HG03575 (cell line): ENCODE measurements around the gene STRN3.
A peak's percentile ranks its signal among the peaks of the same experiment; 100 is the strongest.

Source experiments
- ATAC-seq: cut with Tn5 transposase; IDR thresholded peaks from one replicate; pipeline ENCODE4 v1.9.1; 2021; ENCODE audit not compliant: unreplicated experiment, insufficient number of reproducible peaks, low FRiP score; ENCODE audit errors: extremely low read depth

STRN3 gene

DNA sequence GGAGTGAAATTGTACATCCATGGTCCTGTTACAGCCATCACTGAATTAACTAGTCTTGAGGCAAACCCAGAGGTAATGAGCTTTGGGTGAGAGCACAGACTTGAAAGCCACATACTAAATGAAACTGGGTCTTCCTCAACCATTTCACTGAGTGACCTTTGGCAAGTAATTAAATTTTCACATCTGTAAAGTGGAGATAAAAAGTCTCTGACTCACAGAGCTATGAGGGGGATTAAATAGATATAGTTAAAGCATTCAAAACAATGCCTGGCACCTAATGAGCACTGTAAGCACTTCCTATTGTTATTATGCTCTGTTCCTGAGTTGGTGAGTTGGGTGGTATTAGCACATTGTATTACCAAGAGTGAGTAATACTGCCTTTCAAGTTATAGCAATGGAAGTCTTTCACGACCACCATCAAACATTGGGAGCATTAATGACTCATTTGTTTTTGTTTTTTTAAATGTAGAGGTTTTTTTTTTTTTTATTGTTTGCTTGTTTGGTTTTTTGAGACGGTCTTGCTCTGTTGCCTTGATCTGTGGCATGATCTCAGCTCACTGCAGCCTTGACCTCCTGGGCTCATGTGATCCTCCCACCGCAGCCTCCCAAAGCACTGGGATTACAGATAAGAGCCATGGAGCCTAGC lies 12.5 kb upstream of the STRN3 start:
- no peak for ATAC-seq

DNA sequence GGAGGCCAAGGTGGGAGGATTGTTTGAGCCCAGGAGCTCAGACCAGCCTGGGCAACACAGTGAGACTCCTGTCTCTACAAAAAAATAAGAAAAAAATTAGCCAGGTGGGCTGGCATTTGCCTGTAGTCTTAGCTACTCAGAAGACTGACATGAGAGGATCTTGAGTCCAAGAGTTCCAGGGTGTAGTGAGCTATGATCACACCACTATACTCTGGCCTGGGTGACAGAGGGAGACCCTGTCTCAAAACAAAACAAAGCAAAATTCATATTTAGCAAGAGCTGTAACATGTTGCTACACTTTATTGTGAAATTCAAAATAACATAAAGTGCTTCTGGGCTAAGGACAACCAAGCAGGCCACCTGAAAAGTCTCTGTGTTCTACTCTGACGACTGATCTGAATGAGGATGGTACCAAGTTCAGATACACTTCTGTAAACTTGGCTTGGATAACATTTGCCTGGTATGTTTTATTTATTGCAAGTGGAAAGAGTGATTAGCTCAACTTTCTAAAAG lies 11.6 kb upstream of the STRN3 start:
- ATAC-seq, result no peak

DNA sequence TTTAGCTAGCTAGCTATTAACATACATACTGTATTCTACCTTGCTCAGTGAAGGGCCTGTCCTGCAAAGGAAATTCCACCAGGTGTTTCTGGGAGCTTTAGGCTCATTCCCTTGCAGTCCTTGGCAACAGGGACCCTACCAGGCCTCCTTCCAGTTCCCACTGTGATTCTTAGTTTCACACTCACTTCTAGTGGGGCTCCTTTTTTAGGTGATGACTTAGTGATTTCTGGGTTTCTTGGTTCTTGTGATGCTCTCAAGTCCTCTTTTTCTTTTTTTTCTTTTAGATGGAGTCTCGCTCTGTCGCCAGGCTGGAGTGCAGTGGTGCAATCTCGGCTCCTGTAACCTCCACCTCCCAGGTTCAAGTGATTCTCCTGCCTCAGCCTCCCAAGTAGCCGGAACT lies 10.4 kb upstream of the STRN3 start:
- ATAC-seq, result no peak

DNA sequence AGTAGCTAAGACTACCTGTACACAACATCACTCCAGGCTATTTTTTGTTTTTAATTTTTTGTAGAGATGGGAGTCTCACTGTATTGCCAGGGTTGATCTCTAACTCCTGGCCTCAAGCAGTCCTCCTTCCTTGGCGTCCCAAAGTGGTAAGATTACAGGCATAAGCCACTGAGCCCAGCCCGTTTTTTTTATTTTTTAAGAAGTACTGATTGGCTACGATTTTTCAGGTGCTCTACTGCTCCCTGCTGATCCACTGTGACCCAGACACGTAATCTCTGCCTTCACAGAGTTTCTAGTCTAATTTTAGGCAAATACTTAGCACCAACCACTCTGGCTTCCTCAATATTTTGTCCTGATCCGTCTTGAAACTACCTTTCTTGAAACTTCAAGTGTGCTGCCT lies 4.3 kb upstream of the STRN3 start:
- ATAC-seq, result no peak

DNA sequence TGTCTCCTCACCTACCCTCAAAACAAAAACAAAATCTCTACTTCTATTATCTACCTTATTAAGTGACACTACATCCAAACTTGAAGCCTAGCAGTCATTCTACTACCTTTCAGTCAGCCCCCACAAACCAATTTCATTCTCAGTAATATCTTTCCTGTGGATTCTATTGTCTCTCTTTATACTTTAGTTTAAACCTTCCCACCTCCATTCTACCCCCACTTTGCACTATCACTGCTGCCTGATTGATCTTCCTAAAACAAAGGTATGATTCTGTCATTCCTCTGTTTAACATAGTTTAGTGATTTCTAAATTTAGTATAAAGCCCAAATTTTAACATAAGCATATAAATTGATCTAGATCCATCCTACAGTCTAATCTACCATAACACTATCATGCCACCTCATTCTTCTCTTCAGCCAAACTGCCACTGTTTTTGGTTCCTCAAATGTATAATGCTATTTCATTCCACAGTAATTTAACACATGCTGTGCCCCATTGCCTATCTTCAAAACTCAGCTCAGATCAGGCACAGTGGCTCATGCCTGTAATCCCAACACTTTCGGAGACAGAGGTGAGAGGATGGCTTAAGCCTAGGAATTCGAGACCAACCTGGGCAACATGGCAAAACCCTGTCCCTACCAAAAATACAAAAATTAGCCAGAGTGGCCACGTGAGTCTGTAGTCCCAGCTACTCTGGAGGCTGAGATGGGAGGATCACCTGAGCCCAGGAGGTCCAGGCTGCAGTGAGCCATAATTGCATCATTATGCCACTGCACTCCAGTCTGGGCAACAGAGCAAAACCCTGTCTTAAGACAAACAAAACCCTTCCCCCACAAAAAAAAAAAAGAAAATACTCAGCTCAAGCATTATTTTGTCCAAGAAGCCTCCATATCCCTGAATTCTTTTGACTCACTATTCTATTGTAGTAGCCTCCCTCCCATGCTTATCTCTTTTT lies 3.1 kb upstream of the STRN3 start:
- ATAC-seq, result no peak

DNA sequence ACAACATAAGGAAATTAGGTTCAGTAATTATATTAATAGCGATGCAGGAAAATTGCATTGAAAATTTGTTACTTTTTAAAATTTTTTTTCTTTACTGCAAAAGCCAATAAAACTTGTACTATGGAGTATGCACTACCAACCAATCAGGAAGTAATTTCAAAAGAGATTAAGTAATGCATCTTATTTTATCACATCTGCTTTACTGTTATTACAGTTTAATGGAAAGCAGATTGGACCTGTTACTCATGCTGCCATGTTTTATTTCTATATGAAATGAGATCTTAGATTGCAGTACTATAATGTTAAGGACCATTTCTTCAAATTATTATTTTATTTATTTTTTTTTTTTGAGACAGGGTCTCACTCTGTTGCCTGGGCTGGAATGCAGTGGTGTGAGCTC lies 1.7 kb upstream of the STRN3 start:
- ATAC-seq, result no peak

DNA sequence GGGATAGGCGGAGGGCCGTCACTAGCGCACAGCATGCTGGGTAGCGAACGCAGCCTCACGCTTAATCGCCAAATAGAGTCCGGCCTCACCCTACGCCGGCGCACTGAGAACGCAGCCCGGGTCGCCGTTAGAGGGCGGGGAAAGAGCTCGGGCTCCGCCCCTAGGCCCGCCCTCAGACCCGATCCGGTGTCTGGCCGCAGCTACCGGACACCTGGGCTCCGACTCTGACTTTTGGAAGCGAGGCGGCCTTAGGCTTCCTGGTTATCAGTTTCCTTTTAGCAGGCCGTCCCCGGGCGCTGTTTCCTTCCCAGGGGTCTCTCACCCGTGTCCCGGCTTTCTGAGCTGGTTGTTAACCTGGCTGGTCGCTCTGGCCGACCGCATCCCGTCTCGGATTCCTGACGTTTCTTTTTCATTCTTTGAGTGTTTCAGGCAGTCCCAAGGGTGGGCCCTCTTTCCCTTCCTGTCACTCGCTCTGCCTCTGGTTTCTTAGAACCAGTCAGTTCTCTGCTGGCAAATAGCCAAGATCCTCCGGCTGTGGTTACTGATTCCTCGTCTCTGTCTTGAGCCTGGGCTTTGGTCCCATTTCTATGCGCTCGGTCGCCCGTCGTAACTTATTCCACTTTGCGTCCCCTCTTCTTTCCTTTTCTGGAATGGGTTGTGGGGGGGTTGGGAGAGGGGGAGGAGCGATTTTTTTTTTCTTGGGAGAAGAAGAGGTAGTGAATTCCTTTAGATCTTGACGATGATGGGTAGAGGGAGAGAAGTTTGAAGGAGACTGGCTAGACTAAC lies 464 bp upstream of the STRN3 start:
- ATAC-seq, result peak; percentile 47

DNA sequence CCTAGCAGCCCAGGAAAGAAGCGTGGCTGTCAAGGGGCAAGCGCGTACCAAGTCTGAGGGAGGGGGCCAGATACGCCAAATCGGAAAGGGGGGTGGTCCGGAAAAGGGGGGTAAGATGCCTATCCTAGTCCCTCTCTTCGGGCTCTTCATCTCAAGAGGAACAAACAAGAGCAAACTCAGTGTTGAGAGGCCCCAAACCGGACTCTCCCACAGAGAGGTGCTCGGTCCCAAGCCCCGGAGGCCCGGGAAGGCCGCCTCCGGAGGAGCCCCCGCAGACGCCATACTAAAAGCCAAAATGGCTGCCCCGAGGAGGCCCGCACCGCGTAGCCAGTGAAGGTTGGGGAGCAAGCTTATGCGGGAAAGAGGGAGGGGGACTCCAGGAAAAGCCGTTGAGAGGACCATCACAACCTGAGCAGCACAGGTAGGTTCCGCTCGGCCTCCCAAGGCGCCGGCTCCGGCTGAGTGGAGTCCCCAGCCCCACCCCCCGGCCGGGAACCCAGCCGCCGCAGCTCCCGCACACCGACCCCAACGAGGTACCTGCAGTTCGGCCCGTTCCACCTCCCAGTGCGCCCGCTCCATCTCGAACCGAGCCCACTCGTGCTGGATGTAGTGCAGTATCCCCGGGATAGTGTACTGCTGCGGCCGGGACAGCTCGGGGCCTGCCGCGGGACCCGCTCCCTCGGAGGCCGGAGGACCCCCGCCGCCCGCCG lies 657 bp downstream of the STRN3 start, which contains the start of gene AP4S1:
Gene AP4S1, plus strand, starts transcription at position 283 of the 710 bp plus-strand sequence. CDS start 40,548 bp downstream, outside the sequence.
- no peak for ATAC-seq

DNA sequence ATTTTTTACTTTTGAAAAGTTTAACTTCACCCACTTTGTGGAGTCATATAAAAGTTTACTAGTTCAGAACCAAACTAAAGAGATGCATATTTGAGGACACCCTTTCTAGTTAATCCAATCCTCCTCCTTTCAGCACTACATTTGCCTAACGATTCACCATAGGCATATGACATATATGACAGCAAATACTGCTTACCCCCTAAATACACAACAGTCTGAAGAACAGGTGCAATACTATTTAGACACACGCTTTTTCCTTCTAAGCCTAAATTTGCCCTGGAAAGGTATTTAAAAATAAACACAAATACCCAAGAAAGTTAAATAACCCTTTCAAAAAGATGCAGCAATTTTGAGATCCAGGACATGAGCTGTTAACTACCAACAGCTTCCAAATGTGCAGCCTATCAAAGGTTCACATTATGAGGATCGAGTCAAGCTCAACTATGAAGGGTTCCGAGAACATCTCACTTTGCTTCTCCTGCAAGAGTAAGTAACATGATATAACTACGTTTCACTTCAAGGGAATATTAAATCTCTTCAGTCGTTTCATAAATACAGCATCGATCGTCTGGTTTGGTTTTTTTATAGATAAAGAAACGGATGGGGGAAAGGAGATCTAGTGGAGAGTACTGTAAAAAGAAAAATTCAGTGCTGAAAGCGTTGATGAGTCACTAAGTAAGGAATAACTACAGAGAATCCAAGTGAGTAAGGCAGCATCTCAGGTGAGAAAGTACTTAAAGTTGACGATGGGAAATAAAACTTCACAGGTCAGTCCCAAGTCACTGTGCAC lies 1.4 kb downstream of the STRN3 start:
- ATAC-seq, result no peak

DNA sequence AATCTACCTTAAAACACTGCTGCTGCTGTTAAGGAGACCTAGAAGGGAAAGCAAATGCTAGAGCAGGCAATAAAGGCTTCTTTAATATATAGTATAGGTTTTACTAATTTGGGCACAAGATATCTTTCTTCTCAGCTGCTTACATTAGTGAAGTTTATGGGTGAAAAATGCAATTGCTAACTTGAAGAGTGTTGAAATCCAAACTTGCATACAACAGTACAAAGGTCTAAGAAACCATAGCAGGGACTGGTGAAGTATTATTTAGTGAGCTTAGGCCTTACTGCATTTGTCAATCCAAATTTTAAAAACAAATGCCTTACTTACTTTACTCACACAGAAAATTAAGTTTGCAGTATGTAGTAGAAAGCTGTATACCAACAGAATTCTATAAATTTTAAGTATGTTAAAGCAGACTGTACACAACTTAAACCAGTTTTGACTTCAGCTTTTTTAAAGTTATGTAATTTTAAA lies 2.1 kb downstream of the STRN3 start:
- no peak for ATAC-seq

DNA sequence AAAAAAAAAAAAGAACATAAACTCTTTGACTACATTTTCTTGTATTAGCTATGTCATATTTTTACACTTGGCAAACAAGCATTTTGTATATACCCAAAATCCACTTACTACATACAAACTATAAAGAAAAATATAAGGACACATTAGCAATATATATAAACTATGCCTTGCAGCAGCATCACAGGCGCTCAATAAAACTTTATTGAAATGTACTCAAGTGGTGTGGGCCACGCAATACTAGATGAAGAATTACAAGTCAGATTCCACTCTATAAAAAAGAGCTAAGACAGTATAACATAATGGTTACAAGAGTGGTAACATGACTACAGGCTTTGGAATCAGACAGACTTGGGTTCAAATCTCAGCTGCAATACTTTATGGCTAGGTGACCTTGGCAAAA lies 3.8 kb downstream of the STRN3 start:
- no peak for ATAC-seq

DNA sequence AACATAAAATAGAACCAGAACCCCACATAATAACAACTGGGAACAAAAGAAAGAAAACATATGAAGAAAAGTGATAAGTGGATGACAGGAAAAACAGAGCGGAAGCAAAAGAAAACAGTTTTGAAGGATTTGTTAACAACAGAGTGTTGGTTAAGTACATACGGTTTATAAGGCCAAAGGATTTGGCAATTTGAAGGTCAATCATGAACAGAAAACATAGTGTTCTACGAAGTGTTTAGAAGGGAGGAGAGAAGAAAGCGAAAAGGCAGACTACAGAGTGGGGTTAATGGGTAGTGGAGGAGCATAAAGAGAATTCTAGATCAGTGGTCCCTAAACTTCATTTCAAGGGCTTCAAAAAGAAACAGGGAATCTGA lies 4.6 kb downstream of the STRN3 start:
- no peak for ATAC-seq

DNA sequence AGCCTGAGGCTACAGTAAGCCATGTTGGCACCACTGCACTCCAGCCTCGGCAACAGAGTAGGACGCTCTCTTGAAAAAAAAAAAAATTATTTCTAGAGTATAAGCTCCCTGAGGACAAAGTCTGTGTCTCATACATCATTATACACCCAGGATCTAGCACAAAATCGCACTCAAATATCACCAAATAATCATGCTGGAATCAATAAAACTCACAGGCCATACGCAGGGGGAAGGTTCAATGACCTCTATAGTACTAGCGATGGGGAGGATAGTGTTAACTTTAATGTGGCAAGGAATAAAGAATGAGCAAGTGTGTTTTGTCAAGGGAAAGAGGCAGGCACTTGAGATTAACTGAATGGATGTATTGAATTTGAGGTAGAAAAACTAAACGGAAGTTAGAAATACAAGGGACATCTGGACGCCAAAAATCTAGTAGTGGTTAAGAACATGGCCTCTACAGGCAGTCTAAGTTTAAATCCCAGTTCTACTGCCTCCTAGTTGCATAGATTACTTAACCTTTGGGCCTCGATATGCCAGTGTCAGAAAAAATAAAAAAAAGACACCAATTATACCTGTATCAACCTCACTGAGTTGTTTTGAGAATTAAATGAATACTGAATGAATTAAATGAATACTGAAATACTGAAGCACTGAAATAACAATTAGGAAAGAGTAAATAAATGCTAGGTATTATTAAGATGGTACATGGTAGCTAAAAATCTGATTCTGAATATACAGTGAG lies 5.2 kb downstream of the STRN3 start:
- no peak for ATAC-seq

DNA sequence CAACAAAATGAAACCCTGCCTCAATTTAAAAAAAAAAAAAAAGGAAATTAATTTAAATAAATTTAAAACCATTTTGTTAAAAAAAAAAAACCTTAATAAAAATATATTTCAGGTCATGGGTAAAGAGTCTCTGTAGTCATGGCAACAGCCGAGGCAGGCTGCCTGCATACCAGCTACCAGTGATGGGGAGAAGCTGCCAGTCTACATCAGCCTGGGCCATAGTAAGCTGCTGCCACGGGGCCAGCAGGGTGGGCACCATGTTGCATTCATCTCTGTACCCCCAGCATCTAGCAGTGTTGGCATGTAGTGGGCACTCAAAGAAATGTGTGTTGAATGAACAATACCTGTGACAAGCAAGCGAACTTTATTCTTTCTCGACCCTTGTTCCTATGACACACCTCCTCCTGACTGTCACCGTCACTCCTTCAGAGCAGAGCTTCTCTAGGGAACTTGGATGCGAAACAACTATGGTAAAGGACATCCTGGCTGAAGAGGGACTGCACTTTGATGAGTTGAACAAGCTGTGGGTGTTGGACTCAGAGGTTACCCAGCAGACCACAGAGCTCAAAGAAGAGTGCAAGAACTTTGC lies 8.0 kb downstream of the STRN3 start:
- ATAC-seq, result no peak

DNA sequence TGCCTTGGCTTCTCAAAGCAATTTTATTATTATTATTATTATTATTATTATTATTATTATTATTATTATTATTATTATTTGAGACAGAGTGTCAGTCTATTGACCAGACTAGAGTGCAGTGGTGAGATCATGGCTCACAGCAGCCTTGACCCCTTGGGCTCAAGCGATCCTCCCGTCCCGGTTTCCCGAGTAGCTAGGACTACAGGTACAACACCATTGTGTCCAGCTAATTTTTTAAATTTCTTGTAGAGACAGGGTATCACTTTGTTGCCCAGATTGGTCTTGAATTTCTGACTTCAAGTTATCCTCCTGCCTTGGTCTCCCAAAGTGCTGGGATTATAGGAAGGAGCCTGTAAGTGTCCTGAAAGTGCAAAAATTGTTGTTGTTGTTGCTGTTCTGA lies 12.3 kb downstream of the STRN3 start:
- no peak for ATAC-seq

DNA sequence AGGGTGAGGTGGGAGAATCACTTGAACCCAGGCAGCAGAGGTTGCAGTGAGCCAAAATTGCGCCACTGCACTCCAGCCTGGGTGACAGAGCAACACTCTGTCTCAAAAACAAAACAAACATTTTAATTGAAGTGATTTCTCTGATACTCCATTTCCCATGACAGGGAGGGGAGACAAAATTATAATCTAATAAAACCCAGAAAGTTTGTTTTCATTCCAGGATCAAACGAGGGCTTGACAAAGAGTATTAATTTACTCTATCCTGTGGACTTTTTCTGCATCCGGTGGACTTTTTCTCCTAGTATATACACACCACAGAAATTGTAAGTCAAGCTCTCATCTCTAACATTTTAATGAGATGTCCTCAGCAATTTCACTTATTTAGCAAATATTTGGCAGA lies 15.2 kb downstream of the STRN3 start:
- ATAC-seq, result no peak
